ENCODE measurements around the gene SP4.

SP4 gene

DNA sequence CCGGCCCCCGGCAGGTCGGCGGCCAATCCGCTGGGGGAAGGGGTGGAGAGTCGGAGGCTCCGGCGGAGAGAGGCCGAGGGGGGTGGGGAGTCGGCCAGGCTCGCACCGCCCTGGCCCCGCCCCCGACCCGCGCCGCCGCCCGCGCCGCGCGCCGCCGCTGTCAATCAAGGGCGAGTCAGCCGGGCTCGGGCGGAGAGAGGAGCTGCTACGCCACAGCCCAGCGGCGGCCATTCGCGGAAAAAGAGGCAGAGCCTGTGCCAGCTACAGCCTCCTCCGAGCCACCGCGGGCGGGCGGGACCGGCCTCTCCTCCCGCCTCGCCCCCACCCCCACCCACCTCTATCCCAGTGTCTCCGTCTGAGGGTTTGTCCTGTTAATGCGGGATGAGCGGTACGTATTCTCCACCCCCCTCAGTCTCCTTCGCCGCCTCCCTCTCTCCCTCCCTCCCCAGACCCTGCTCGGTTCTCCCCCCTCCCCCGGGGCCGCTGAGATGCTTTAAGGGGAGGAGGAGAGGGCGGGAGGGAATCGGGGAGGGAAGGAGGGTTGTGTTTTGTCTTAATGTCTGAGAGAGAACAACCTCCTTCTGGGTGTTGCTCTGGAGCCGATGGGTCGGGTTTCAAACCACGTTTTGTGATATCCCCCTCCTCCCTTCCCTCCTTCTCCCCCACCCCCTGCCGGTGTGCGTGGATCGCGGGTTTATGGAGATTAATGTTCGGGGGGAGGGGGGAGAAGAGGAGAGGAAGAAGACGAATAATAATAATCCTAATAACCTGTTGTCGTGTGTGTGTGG, at the start of gene SP4:
Gene SP4, plus strand, starts transcription at position 213 of the 788 bp plus-strand sequence. Its CDS starts 169 bp downstream, at position 382.
- peak; percentile 95 for DNase-seq (ENCODE audit: low spot score)

DNA sequence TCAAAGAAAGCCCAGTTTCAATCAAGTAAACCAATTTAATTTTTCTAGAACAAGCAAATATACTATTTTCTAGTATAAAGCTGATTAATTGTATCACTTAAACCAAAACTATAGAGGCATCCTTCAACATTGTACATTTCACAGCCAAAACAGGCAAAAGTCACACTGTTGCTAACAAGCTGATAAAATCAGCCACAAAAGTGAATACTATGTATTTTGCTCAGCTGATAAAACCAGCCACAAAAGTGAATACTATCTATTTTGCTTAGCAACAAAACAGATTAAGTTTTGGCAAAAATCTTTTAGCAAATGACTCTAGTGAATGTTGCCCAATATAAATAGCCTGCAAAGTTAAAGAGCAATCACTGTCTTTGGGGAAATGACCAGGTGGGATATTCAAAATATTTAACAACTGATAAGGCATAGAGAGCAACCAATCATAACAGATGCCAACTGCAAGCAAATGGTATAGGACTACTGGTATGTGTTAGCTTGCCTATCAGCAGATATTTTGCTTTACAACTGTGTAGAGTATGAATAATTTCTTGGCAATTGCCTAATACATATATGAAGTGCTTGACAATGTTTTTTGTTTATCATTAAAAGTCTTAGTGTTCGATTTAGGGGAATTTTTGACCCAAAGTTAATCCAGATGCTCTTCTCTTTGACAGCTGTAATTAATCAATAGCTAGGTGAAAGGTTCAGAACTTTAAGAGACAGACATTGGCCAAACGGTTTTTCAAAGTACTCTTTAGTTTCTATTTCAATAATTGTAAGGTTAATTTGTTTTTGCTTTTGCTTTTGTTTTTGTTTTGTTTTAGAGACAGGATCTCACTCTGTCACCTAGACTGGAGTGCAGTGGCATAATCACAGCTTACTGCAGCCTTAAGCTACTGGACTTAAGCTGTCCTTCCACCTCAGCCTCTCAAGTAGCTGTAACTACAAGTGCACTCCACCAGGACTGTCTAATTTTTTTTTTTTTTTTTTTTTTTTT, 44.4 kb upstream of the SP4 start:
- no peak for DNase-seq (ENCODE audit: low spot score)

DNA sequence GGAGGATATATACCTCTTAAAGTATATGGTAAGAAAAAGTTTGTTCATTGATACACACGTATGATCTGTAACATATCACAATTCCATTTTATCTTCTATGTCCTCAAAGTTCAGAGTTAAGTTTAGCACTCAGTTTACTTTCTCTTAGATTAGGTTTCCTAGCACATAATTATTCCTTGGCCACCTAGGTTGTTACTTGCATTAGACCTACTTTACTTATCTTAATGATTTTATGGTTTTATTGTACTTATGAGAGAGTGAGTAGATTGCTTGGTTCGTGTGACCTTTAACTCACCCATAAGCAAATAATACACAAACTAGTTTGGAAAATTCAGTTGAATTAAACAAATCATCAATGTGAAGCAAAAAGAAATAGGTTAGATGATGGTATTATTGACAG, 33.9 kb upstream of the SP4 start:
- no peak for DNase-seq (ENCODE audit: low spot score)

DNA sequence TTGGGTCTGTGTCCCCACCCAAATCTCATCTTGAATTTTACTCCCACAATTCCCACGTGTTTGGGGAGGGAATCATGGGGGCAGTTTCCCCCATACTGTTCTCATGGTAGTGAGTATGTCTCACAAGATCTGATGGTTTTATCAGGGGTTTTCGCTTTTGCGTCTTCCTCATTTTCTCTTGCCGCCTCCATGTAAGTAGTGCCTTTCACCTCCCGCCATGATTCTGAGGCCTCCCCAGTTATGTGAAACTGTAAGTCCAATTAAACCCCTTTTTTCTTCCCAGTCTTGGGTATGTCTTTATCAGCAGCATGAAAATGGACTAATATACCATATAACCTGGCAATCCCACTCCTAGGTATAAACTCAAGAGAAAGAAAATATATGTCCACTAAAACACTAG, 25.9 kb upstream of the SP4 start:
- DNase-seq (ENCODE audit: low spot score), result no peak

DNA sequence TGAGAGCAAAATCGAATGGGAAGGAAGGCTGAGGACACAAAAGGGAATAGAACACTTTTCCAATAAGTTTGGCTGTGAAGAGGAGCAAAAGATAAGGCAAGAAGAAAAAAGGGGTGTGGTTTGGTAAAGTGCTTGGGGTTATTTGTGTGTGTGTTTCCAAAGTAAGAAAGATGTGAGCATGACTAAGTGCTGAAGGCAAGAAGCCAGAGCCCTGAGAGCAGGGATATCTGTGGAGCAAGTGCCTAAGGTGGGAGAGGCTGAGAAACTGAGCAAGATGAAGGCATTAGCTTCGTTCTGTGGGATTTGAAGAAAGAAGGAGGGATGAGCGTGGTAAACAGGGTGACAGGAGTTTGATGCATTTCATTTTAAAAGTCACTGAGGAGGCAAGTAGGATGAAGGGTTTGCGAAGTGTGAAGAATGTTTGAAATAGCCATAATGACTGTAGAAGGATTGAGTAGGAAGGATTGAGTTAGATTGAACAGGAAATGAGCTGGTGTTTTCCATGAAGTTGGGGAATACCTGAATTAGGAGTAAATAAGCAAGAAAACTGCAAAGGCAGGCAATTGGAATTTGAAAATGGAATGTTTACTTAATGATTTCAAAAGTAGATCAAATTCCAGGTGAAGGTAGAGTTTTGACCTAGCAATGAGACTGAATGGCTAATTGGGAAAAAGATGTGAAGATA, 19.9 kb upstream of the SP4 start:
- no peak for DNase-seq (ENCODE audit: low spot score)

DNA sequence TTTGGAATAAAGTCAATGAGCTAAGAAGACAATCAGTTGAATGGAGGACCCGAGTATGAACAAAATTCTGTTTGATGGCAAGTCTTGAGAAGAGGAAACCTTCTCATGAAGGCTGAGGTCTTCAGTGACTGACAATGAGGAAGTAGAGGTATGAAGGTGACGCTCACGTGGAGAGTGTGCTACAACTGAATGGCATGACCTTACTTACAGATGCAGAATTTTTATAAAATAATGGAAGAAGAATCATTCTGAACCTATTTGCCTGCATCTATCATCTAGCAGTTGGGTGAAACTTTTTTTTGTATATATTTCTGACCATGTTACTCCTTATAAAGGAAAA, 19.4 kb upstream of the SP4 start:
- DNase-seq (ENCODE audit: low spot score), result no peak

DNA sequence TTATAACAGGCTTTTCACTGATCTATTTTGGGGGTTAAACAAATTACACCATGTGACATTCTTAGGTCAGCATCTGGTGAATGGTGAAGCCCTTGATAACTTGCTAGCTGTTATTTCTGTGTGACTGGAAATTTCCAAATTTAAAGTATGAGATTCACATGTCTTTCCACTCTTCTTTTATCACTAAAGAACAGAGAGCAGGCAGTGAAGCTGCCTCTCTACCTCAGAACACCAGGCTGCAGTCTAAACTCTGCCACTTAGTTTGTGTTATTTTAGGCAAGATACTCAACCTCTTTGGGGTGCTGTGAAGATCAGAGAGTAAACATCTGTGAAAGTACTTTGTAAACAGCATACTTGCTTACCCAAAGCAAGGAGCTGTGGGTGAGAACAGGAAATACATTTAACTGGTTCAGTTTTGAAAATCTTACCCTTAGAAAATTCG, 15.5 kb upstream of the SP4 start:
- peak; percentile 15 for DNase-seq (ENCODE audit: low spot score)

DNA sequence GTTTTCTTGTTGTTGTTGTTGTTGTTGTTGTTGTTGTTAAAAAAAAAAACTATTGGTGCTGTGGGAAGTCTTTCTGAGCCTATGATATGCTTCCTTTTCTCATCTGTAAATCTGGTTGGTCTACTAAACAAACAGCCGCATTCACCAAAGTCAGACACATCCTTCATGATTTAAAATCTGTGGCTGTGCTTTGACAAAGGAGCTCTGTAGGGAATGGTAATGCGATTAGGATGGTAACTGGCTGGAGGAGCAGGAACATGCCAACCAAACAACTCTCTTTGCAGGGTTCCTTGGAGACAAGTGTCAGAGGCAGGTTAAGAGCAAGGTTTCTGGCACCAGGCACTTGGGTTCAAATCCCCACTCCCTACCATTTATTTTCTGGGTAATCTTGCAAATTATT, 14.9 kb upstream of the SP4 start:
- no peak for DNase-seq (ENCODE audit: low spot score)

DNA sequence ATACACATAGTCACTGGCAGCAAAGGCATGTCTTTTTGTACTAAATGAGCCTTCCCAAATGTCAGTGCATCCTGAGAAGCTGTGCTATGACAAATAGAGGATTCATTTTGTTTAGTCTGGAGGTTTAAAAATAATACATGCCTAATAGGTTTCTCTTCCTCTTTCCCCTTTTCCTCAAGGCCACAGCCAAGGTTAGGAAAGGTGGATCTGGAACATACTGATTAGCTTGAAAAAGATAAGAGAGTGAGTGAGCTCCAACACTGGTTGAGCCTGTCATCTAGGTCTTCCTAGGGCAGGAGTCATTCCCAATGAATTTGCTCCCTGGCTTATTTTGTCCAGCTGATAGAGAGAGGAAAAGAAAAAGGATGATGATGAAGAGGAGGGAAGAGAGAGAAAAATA, 14.4 kb upstream of the SP4 start:
- DNase-seq (ENCODE audit: low spot score), result no peak

DNA sequence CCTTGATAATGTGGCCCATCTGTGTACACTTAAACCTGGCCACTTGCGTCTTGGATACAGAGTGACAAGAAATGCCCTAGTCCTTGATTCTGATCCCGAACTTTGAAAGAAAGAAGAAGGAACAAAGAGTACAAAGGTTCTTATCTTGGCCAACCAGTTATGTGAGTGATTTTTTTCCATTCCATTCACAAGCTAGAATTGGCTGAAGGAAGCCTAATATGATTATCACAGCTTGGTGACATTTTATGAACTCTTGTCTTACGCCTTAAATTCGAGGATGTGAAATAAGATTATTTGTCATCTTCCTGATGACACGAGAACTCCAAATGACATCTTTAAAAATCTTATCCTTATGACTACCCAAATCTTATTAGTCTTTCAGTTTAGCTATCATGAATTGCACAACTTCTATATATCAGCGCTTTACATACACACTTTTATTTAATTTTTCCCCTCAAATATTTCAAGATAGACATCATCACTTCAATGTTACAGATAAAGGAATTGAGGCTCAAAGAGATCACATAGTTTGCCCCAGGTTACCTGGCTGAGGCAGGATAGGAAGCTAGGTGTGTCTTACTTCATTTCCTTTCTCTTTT, 13.0 kb upstream of the SP4 start:
- DNase-seq (ENCODE audit: low spot score), result no peak

DNA sequence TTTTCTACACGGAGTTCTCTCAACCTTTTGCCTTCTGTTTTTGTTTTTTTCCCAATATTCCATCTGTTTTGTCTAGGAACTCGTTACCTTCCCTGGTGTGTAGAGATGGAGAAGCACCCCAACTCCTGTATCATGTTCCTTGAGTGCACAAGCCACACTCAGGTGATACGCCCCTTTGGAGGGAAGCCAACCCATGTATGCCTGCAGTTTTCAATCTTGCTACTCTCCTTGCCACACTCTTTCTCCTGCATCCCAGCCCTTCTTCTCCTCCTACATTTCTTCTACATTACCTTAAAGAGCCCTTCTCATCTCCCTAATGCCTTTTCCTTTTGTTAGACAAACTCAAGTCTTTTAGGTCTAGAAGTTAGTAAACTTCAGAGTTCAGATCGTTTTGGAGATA, 10.2 kb upstream of the SP4 start:
- DNase-seq (ENCODE audit: low spot score), result no peak

DNA sequence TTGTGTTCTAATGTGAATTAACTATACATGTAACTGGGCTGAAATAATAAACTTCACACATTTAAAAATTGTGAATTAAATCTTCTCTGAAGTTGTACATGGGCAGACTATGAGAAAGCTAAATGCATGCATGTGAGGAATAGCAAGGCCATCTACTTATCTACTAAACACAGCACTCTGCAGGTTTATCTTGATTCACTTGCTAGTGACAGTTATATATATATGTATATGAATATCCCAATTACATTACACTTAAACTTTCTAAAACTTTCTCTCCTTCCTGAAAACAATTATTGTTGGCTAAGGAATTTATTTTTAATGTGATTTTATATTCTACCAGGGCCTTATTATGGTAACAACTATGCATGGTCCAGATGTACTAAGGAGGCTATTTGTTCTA, 5.1 kb upstream of the SP4 start:
- DNase-seq (ENCODE audit: low spot score), result no peak

DNA sequence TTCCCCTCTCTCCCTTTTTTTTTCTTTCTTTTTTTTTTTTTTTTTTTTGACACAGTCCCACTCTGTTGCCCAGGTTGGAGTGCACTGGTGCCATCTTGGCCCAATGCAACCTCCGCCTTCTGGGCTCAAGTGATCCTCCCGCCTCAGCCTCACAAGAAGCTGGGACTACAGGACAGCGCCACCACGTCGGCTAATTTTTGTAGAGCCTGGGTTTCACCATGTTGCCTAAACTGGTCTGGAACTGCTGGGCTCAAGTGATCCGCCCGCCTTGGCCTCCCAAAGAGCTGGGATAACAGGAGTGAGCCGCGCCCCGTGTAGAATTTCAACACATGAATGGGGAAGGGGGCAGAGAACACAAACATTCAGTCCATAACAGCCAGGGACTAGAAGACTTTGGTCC, 2.6 kb upstream of the SP4 start:
- no peak for DNase-seq (ENCODE audit: low spot score)

DNA sequence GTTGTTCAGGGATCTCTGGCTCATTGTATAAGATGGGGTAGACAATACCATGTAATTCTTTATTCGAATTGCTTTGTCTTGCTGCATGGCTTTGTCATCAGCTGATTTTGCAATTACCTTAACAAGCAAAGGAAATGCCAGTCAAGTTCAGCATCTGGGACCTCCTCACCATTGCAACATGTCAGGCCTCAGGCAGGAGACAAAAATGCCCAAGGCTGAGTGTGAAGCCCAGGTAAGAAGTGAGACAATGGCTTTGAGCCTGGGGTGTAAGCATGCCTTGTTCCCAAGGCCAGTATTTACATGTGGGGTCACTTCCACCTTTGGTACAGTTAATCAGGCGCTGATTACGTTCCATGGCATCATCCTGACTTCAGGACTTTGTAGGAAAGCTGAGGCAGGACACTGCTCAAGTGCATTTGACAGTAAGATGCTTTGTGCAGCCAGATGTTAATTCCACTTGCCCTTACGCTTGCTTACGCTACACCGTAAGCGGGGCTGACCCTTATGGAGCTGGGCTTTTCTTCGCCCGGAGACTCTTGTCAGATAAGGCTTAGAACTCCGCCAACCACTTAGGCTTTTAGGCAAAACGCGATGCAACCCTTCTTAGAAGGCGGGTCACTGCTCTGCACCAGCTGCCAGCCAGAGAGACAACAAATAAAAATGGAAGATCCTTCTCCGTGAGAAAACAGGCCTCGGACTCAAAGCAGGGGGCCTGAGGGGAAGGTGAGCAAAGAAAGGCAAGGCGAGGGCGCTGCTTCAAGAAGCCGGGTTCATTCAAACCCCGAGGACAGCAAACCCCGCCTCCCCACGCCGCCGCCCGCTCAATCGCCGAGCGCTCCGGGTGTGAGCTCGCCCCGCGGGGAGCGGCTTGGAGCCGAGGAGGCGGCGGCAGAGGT, 1.3 kb upstream of the SP4 start:
- no peak for DNase-seq (ENCODE audit: low spot score)

DNA sequence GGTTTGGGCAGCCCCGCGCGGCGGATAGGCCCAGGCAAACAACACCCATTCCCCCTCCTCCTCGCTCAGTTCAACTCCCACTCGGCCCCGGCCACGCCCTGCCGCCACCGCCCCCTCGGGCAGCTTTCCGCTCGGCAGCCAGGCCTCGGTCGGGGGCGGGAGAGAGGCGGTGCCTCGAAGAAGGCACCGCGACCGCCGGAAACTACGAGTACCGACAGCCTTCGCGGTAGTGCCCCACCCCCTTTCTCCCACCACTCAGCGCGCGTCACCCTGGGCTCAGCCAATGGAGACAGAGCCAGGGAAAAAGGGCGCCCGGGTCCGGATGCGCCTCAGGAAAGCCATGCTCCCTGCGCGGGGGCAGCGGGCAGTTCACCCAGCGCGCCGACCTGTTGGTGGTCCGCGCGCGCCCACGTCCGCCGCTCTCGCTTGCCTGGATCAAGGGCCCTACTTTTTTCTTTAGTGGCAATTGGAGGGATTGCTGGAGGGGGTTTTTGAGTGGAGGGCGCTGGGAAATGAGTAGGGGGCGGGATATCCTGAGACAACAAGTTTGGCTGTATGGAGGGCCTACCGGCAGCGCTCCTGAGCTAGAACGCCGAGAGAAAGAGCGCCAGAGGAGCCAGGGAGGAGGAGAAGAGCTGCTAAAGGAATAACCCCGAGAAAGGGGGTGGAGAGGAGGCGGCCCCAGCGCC, 557 bp upstream of the SP4 start:
- DNase-seq (ENCODE audit: low spot score), result peak; percentile 99

DNA sequence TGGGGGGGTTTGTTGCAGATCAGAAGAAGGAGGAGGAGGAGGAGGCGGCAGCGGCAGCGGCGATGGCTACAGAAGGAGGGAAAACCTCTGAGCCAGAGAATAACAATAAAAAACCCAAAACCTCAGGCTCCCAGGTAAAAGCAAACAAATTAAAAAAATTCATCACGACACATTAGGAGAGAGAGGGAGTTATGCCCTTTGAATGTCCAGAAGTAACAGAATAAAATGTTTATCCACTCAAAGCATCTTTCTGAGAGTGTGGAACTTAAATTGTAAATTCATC, 717 bp downstream of the SP4 start:
- DNase-seq (ENCODE audit: low spot score), result no peak

DNA sequence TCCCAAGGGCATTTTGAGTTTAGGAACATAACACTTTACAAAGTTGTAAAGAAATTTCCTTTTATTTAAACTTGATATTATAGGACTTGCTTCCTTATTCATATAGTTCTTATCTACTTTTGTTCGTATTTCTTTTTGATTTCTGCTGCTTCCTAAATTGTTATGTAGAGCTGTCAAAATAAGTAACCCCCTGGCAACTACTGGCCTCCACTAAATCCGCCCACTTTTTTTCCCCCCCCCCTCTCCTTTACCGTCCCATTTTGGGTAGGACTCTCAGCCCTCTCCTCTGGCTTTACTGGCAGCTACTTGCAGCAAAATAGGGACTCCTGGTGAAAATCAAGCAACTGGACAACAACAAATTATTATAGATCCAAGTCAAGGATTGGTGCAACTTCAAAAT, 1.1 kb downstream of the SP4 start:
- DNase-seq (ENCODE audit: low spot score), result no peak

DNA sequence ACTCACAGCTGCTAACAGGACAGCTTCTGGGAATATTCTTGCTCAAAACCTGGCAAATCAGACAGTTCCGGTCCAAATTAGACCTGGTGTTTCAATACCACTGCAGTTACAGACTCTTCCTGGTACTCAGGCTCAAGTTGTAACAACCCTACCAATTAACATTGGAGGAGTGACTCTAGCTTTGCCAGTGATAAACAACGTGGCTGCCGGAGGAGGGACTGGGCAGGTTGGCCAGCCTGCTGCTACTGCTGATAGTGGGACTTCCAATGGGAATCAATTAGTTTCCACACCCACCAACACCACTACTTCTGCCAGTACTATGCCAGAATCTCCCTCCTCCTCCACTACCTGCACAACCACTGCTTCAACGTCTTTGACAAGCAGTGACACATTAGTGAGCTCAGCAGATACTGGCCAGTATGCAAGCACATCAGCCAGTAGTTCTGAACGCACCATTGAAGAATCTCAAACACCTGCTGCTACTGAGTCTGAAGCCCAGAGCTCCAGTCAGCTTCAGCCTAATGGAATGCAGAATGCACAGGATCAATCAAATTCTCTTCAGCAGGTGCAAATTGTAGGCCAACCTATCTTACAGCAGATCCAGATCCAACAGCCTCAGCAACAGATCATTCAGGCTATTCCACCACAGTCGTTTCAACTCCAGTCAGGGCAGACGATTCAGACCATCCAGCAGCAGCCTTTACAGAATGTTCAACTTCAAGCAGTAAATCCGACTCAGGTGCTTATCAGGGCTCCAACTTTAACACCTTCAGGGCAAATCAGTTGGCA, 2.1 kb downstream of the SP4 start:
- DNase-seq (ENCODE audit: low spot score), result no peak

DNA sequence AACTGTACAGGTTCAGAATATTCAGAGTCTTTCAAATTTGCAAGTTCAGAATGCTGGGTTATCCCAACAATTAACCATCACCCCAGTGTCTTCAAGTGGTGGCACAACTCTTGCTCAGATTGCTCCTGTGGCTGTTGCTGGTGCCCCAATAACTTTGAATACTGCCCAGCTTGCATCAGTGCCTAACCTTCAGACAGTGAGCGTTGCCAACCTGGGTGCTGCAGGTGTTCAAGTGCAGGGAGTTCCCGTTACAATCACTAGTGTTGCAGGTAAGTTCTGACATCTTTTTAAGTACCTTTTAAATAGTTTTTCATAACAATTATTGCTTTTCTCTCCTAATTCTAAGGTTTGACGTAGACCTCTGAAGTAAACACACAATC, 2.7 kb downstream of the SP4 start:
- DNase-seq (ENCODE audit: low spot score), result no peak

Data from CD4-positive, alpha-beta T cell treated with Interleukin-6 at 100 ng/mL for 8 hours (primary cell).